HL-60 (cell line): Measurements from ENCODE around the gene CSNK1G3.

ENCODE experiments used
- CTCF ChIP-seq: IDR thresholded peaks from one replicate; pipeline ENCODE4 v1.5.1; 2011; ENCODE audit warnings: low read length, control low read depth, inconsistent platforms; ENCODE audit not compliant: insufficient read depth
- GABPA ChIP-seq: IDR thresholded peaks from 2 replicates; pipeline ENCODE4 v1.6.1; 2012; ENCODE audit warnings: low read depth
- POLR2AphosphoS5 ChIP-seq: IDR thresholded peaks from 2 replicates; pipeline ENCODE4 v1.6.1; 2012; ENCODE audit warnings: low read depth
- REST ChIP-seq: IDR thresholded peaks from 2 replicates; pipeline ENCODE4 v1.6.1; 2012; ENCODE audit warnings: low read depth; ENCODE audit not compliant: insufficient replicate concordance
- SPI1 ChIP-seq: IDR thresholded peaks from 2 replicates; pipeline ENCODE4 v1.6.1; 2012; ENCODE audit warnings: low read depth, mild to moderate bottlenecking, borderline replicate concordance

GRCh38 chr5:123528878-123529277 lies 16.9 kb downstream of the CSNK1G3 start:
- TF ChIP-seq CTCF (no peak), POLR2AphosphoS5 (no peak), GABPA (no peak), REST (no peak), SPI1 (no peak)
